Lower leg skin (tissue), 4 donors: ENCODE results near the gene PRELID2. TPM values are rescaled to one million over a fixed set of nuclear protein-coding genes. Genes with fewer than 3 reads are reported as not detected.

Experiments used
- DNase-seq, 2 donors: peaks; one replicate each; pipeline ENCODE4 v3.0.0-alpha.2; 2019; ENCODE audit warnings: low spot score in 2 of 2
- H3K4me3 ChIP-seq: fragments of 200-600 bp; sonication (generic); 2 replicates; pipeline ENCODE4 v1.5.1; 2017; ENCODE audit warnings: mild to moderate bottlenecking, low read depth; ENCODE audit not compliant: poor library complexity, severe bottlenecking
- CTCF ChIP-seq, 3 donors: fragments of 450-650 bp; IDR thresholded peaks; one replicate each; pipeline ENCODE4 v1.5.1; 2016; ENCODE audit warnings: antibody characterized with exemption in 3 of 3, mild to moderate bottlenecking in 3 of 3, moderate library complexity in 2 of 3
- POLR2A ChIP-seq, 2 donors: fragments of 450-650 bp; IDR thresholded peaks; one replicate each; pipeline ENCODE4 v1.6.1; 2016 to 2017; ENCODE audit warnings: antibody characterized with exemption in 2 of 2, mild to moderate bottlenecking in 1 of 2, moderate library complexity in 1 of 2
- WGBS, 2 donors: methylation state at CpG; one replicate each; pipeline ENCODE4 v1.1.5; 2018; 5-methylcytosine and 5-hydroxymethylcytosine counted together
- intact Hi-C: fragments of 100-400 bp; cut with DNase I; formaldehyde crosslinking; loops from one replicate; pipeline ENCODE4 v1.15.0; 2023; ENCODE audit warnings: low total_unique reads
- total RNA-seq, 4 donors: library from RNA; depleted of rRNA; stranded (reverse); fragments of >200 nt; gene quantifications; one replicate each; pipeline ENCODE4 v1.1.0, GENCODE V29; 2016

PRELID2 gene
- total RNA-seq = 1 to 10 TPM; 2.9 to 6.4 (median 4.7) TPM

GRCh38 chr5:145834917-145835847, at the start of gene PRELID2:
PRELID2 (minus strand) TSS chr5:145835342; CDS start chr5:145835251, 91 bp downstream.
- 1% methylated on average over 59 to 69 of the region's 71 CpGs for WGBS, 2 donors
- intact Hi-C loops = no loop called here
- no peak for TF ChIP-seq POLR2A (IDR thresholded peaks at IDR 0.05)
- no peak for TF ChIP-seq CTCF (IDR thresholded peaks at IDR 0.05)
- DNase-seq = peak; percentile 87 to 96
- H3K4me3 ChIP-seq = peak within 1 kb of the TSS; percentile 45

GRCh38 chr5:145874765-145875164, 39.6 kb upstream of the PRELID2 start:
- DNase-seq = no peak
- 91 to 92% methylated on average over 2 of the region's 2 CpGs for WGBS, 2 donors
- no peak for TF ChIP-seq CTCF (IDR thresholded peaks at IDR 0.05)
- no peak for TF ChIP-seq POLR2A (IDR thresholded peaks at IDR 0.05)
- intact Hi-C loops = no loop called here
- no peak overlapping the region for H3K4me3 ChIP-seq

GRCh38 chr5:145872914-145873313, 37.8 kb upstream of the PRELID2 start, which contains the start of gene GRXCR2:
GRXCR2 (minus strand) TSS chr5:145873014; CDS start chr5:145872968, 46 bp downstream.
- intact Hi-C loops = no loop called here
- 58 to 71% methylated on average over 3 of the region's 3 CpGs for WGBS, 2 donors
- no peak for DNase-seq
- no peak within 1 kb of the TSS for H3K4me3 ChIP-seq
- TF ChIP-seq CTCF (IDR thresholded peaks at IDR 0.05) (no peak), POLR2A (IDR thresholded peaks at IDR 0.05) (no peak)

- 82% methylated on average over 8 of the region's 8 CpGs for WGBS, 2 donors
Observed at GRCh38 chr5:145872486-145872885, 37.3 kb upstream of the PRELID2 start.

GRCh38 chr5:145869753-145870152, 34.6 kb upstream of the PRELID2 start:
- no peak for DNase-seq
- TF ChIP-seq CTCF (IDR thresholded peaks at IDR 0.05) = no peak
- no peak for TF ChIP-seq POLR2A (IDR thresholded peaks at IDR 0.05)
- intact Hi-C loops = loop anchor here (5.0 kb wide), 1 partner anchor 43 kb away; no protein-coding TSS in a partner anchor
- WGBS, 2 donors = 76 to 80% methylated on average over 4 of the region's 4 CpGs
- H3K4me3 ChIP-seq = no peak overlapping the region

More at GRCh38 chr5:145872486-145872885, 37.3 kb upstream of the PRELID2 start:
- no peak for DNase-seq
- intact Hi-C loops = no loop called here
- no peak overlapping the region for H3K4me3 ChIP-seq
- no peak for TF ChIP-seq CTCF (IDR thresholded peaks at IDR 0.05)
- TF ChIP-seq POLR2A (IDR thresholded peaks at IDR 0.05) = no peak
